CD14-positive monocyte (primary cell): Measurements from ENCODE around the gene MRO. TPM values are rescaled to one million over a fixed set of nuclear protein-coding genes. Genes with fewer than 3 reads are reported as not detected.

Experiments
- DNase-seq, 3 donors: peaks; one replicate each; pipeline ENCODE4 v3.0.0-alpha.2; 2011 to 2022
- H2AFZ ChIP-seq: 2 replicates; pipeline ENCODE4 v1.6.0; 2012; ENCODE audit warnings: mild to moderate bottlenecking, low read depth, low read length, inconsistent platforms; ENCODE audit not compliant: insufficient read depth, poor library complexity, severe bottlenecking
- H3K27ac ChIP-seq, 2 donors: 1 replicate in 1 of 2; 2 replicates in 1 of 2; pipeline ENCODE4 v1.5.1; 2012 to 2013; ENCODE audit warnings: low read length in 2 of 2, control low read depth in 1 of 2, inconsistent platforms in 1 of 2, low read depth in 1 of 2, mild to moderate bottlenecking in 1 of 2
- H3K27me3 ChIP-seq, 2 donors: one replicate each; pipeline versions ENCODE4 v1.6.0 to v1.6.1; 2011 to 2013; ENCODE audit warnings: low read length in 2 of 2; ENCODE audit not compliant: control insufficient read depth in 2 of 2, insufficient read depth in 2 of 2
- H3K36me3 ChIP-seq, 2 donors: replicated peaks in 1 of 2; 1 replicate in 1 of 2; 2 replicates in 1 of 2; pipeline versions ENCODE4 v1.5.1 to v1.6.1; 2012 to 2013; ENCODE audit warnings: low read length in 2 of 2, control low read depth in 1 of 2, inconsistent platforms in 1 of 2, mild to moderate bottlenecking in 1 of 2; ENCODE audit not compliant: insufficient read depth in 2 of 2, control insufficient read depth in 1 of 2
- H3K4me1 ChIP-seq, 2 donors: 1 replicate in 1 of 2; 2 replicates in 1 of 2; pipeline versions ENCODE4 v1.5.1 to v1.6.1; 2012 to 2013; ENCODE audit warnings: low read length in 2 of 2, control low read depth in 1 of 2, inconsistent platforms in 1 of 2, mild to moderate bottlenecking in 1 of 2, moderate library complexity in 1 of 2; ENCODE audit not compliant: insufficient read depth in 2 of 2, control insufficient read depth in 1 of 2
- H3K4me2 ChIP-seq: replicated peaks from 2 replicates; pipeline ENCODE3; 2012; ENCODE audit warnings: low read length, moderate library complexity, mild to moderate bottlenecking; ENCODE audit not compliant: poor library complexity, severe bottlenecking; ENCODE audit errors: extremely low read depth
- H3K4me3 ChIP-seq, 3 experiments: fragments of 200-600 bp in 1 of 3; sonication (generic) in 1 of 3; replicated peaks in 1 of 3; 1 replicate in 2 of 3; 2 replicates in 1 of 3; pipeline ENCODE4 v1.5.1; 2011 to 2013; ENCODE audit warnings: low read length in 3 of 3, mild to moderate bottlenecking in 3 of 3, control low read depth in 2 of 3, low read depth in 2 of 3, inconsistent platforms in 1 of 3, moderate library complexity in 1 of 3
- H3K79me2 ChIP-seq: 2 replicates; pipeline ENCODE4 v1.6.0; 2012; ENCODE audit warnings: mild to moderate bottlenecking, control low read depth, inconsistent platforms, low read length, moderate library complexity; ENCODE audit not compliant: insufficient read depth
- H3K9ac ChIP-seq: 2 replicates; pipeline ENCODE4 v1.6.0; 2017; ENCODE audit warnings: low read length, mild to moderate bottlenecking; ENCODE audit not compliant: insufficient read depth, poor library complexity, severe bottlenecking
- H3K9me3 ChIP-seq, 2 donors: replicated peaks in 1 of 2; 1 replicate in 1 of 2; 2 replicates in 1 of 2; pipeline versions ENCODE4 v1.5.1 to v1.6.1; 2012 to 2013; ENCODE audit warnings: low read length in 2 of 2, control low read depth in 1 of 2; ENCODE audit not compliant: control insufficient read depth in 1 of 2, insufficient read depth in 1 of 2
- H4K20me1 ChIP-seq: 2 replicates; pipeline ENCODE4 v1.6.0; 2012; ENCODE audit warnings: mild to moderate bottlenecking, low read length, control low read depth, moderate library complexity; ENCODE audit not compliant: insufficient read depth
- H3K27ac Mint-ChIP-seq, 7 donors: one replicate each; pipeline ENCODE4 v1.8.0; 2020; ENCODE audit warnings: mild to moderate bottlenecking in 7 of 7, mixed read lengths in 7 of 7, moderate library complexity in 6 of 7, inconsistent platforms in 2 of 7
- H3K27me3 Mint-ChIP-seq, 3 donors: one replicate each; pipeline ENCODE4 v1.8.0; 2021 to 2022; ENCODE audit warnings: low read depth in 3 of 3, mild to moderate bottlenecking in 3 of 3, mixed read lengths in 3 of 3, moderate library complexity in 3 of 3, inconsistent platforms in 1 of 3
- H3K36me3 Mint-ChIP-seq, 2 donors: one replicate each; pipeline ENCODE4 v1.8.0; 2020; ENCODE audit warnings: mixed read lengths in 2 of 2, inconsistent platforms in 1 of 2, mild to moderate bottlenecking in 1 of 2
- H3K4me1 Mint-ChIP-seq: one replicate; pipeline ENCODE4 v1.8.0; 2020; ENCODE audit warnings: mild to moderate bottlenecking, mixed read lengths
- H3K4me3 Mint-ChIP-seq, 2 donors: one replicate each; pipeline ENCODE4 v1.8.0; 2020; ENCODE audit warnings: mild to moderate bottlenecking in 2 of 2, mixed read lengths in 2 of 2, moderate library complexity in 1 of 2
- H3K9me3 Mint-ChIP-seq, 7 donors: one replicate each; pipeline ENCODE4 v1.8.0; 2020 to 2022; ENCODE audit warnings: mixed read lengths in 7 of 7, mild to moderate bottlenecking in 6 of 7, moderate library complexity in 6 of 7, inconsistent platforms in 2 of 7
- WGBS: methylation state at CpG from one replicate; pipeline ENCODE4 v1.1.5; 2013; ENCODE audit warnings: missing lambda C conversion rate; ENCODE audit not compliant: insufficient coverage; 5-methylcytosine and 5-hydroxymethylcytosine counted together
- intact Hi-C, 2 donors: fragments of 100-400 bp; cut with micrococcal nuclease; formaldehyde crosslinking; loops; one replicate each; pipeline versions ENCODE4 v1.15.0 to v1.15.1; 2023
- polyA plus RNA-seq, 3 donors: library from polyadenylated mRNA; depleted of rRNA in 1 of 3; unstranded in 2 of 3; stranded (reverse) in 1 of 3; fragments of 300-500 nt in 2 of 3; fragments of >200 nt in 1 of 3; fragmentation: Illumina TruSeq in 2 of 3; gene quantifications; 1 replicate in 2 of 3; 2 replicates in 1 of 3; pipeline ENCODE4 v1.2.3, GENCODE V29; 2012 to 2021
- TF ChIP-seq, protein P1 (sequence below): fragments of 200-600 bp; IDR thresholded peaks from one replicate; pipeline ENCODE4 v1.8.0; 2022; ENCODE audit warnings: antibody characterized with exemption, mild to moderate bottlenecking

The MRO gene
- polyA plus RNA-seq, 3 donors, result 0.01 TPM; not detected in 2

DNA sequence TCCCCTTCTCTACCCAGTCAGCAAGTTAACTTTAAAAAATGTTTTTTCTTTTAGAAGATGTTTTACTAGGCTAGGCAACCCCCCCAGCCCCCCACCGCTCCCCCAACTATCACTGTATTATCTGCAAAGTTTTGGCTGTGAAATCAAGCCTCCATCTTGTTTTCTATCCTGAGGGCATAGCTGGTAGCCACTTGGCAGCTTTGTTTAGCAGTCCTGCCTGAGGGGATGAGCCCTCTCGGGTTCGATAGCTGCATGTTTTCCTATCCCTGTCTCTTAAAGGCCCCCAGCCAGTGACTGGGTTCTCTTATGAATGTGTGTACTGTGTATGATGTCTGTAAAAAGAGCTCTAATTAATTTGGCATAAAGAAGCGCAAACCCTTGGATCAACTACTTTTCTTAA is 43.4 kb downstream of the MRO start:
- DNase-seq, result no peak
- Histone ChIP-seq H3K9me3 (peaks cover 0 to 5% of the 10 kb centered on the region in 2 donors), H3K4me3 (no peak overlapping the region), H3K4me2 (no peak overlapping the region), H3K27me3 (no peaks in the 10 kb centered on the region), H3K27ac (no peak overlapping the region), H2AFZ (no peak overlapping the region), H3K4me1 (no peaks in the 10 kb centered on the region), H3K36me3 (no peaks in the 10 kb centered on the region), H3K79me2 (no peaks in the 10 kb centered on the region), H3K9ac (no peak overlapping the region), H4K20me1 (no peaks in the 10 kb centered on the region)
- Mint-ChIP-seq H3K9me3 (peaks cover 0 to 14% (median 7%) of the 10 kb centered on the region in 7 donors), H3K27me3 (peaks cover 4 to 13% (median 13%) of the 10 kb centered on the region in 3 donors), H3K36me3 (no peaks in the 10 kb centered on the region), H3K4me3 (no peak overlapping the region), H3K27ac (no peak overlapping the region), H3K4me1 (no peaks in the 10 kb centered on the region)
- 83% methylated on average over 2 of the region's 4 CpGs for WGBS
- intact Hi-C loops, result no loop called here
- TF ChIP-seq, protein P1, sequence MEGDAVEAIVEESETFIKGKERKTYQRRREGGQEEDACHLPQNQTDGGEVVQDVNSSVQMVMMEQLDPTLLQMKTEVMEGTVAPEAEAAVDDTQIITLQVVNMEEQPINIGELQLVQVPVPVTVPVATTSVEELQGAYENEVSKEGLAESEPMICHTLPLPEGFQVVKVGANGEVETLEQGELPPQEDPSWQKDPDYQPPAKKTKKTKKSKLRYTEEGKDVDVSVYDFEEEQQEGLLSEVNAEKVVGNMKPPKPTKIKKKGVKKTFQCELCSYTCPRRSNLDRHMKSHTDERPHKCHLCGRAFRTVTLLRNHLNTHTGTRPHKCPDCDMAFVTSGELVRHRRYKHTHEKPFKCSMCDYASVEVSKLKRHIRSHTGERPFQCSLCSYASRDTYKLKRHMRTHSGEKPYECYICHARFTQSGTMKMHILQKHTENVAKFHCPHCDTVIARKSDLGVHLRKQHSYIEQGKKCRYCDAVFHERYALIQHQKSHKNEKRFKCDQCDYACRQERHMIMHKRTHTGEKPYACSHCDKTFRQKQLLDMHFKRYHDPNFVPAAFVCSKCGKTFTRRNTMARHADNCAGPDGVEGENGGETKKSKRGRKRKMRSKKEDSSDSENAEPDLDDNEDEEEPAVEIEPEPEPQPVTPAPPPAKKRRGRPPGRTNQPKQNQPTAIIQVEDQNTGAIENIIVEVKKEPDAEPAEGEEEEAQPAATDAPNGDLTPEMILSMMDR, result no peak

- Mint-ChIP-seq H3K9me3 (peaks cover 0 to 14% (median 7%) of the 10 kb centered on the region in 7 donors), H3K27ac (peak overlapping the region in 1 of 7 donors; percentile 43), H3K27me3 (peaks cover 4 to 14% (median 13%) of the 10 kb centered on the region in 3 donors), H3K36me3 (no peaks in the 10 kb centered on the region), H3K4me3 (no peak overlapping the region), H3K4me1 (no peaks in the 10 kb centered on the region)
- intact Hi-C loops, result no loop called here
- H3K4me1 ChIP-seq, result no peaks in the 10 kb centered on the region
- H3K36me3 ChIP-seq, result no peaks in the 10 kb centered on the region
- no peaks in the 10 kb centered on the region for H3K27me3 ChIP-seq
- H3K27ac ChIP-seq, result no peak overlapping the region
- no peak overlapping the region for H3K9ac ChIP-seq
- no peaks in the 10 kb centered on the region for H4K20me1 ChIP-seq
- 97% methylated on average over 14 of the region's 14 CpGs for WGBS
- H3K4me3 ChIP-seq, result no peak overlapping the region
- no peaks in the 10 kb centered on the region for H3K79me2 ChIP-seq
- DNase-seq, result no peak
- H3K4me2 ChIP-seq, result no peak overlapping the region
- H3K9me3 ChIP-seq, result peaks cover 2 to 8% of the 10 kb centered on the region in 2 donors
- H2AFZ ChIP-seq, result no peak overlapping the region
- TF ChIP-seq, protein P1, result no peak
Observed at GRCh38 chr18:50775726-50776125, 44.1 kb downstream of the MRO start.
